Measurements from ENCODE around the gene HTT.

- no peak for TF ChIP-seq CTCF (IDR thresholded peaks at IDR 0.05)
- TF ChIP-seq POLR2A (IDR thresholded peaks at IDR 0.05), result no peak
- TF ChIP-seq POLR2AphosphoS5 (IDR thresholded peaks at IDR 0.05), result no peak
Measured at GRCh38 chr4:3082925-3083515, 8.5 kb downstream of the HTT start.
